Measurements from ENCODE around the gene KSR1. TPM values are rescaled to one million over a fixed set of nuclear protein-coding genes. Genes with fewer than 3 reads are reported as not detected.

Gene KSR1
- total RNA-seq, 1 donor from 2014 or later, result 59.6 TPM

- DNase-seq, result no peak
- no peak for ATAC-seq
- Histone ChIP-seq H3K27me3 (ENCODE audit: low read depth) (no peaks in the 10 kb centered on the region), H3K27ac (peak overlapping the region; percentile 10), H3K9me3 (no peaks in the 10 kb centered on the region), H3K4me1 (peaks cover 89% of the 10 kb centered on the region), H3K4me3 (no peak overlapping the region), H3K36me3 (no peaks in the 10 kb centered on the region)
- intact Hi-C loops (cut with DNase I), result no loop called here
- TF ChIP-seq, protein P1, sequence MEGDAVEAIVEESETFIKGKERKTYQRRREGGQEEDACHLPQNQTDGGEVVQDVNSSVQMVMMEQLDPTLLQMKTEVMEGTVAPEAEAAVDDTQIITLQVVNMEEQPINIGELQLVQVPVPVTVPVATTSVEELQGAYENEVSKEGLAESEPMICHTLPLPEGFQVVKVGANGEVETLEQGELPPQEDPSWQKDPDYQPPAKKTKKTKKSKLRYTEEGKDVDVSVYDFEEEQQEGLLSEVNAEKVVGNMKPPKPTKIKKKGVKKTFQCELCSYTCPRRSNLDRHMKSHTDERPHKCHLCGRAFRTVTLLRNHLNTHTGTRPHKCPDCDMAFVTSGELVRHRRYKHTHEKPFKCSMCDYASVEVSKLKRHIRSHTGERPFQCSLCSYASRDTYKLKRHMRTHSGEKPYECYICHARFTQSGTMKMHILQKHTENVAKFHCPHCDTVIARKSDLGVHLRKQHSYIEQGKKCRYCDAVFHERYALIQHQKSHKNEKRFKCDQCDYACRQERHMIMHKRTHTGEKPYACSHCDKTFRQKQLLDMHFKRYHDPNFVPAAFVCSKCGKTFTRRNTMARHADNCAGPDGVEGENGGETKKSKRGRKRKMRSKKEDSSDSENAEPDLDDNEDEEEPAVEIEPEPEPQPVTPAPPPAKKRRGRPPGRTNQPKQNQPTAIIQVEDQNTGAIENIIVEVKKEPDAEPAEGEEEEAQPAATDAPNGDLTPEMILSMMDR (IDR thresholded peaks at IDR 0.05), result no peak
Measured at GRCh38 chr17:27535178-27535928, 79.1 kb downstream of the KSR1 start.

GRCh38 chr17:27535975-27536374 is 79.7 kb downstream of the KSR1 start:
- Histone ChIP-seq H3K27me3 (ENCODE audit: low read depth) (no peaks in the 10 kb centered on the region), H3K27ac (peak overlapping the region; percentile 10), H3K4me3 (no peak overlapping the region), H3K4me1 (peaks cover 89% of the 10 kb centered on the region), H3K9me3 (no peaks in the 10 kb centered on the region), H3K36me3 (no peaks in the 10 kb centered on the region)
- DNase-seq (no peak), ATAC-seq (no peak)
- intact Hi-C loops (cut with DNase I), result no loop called here
- TF ChIP-seq, protein P1 (IDR thresholded peaks at IDR 0.05), result no peak

GRCh38 chr17:27536781-27537180 is 80.5 kb downstream of the KSR1 start:
- no peak for ATAC-seq
- TF ChIP-seq, protein P1 (IDR thresholded peaks at IDR 0.05), result no peak
- Histone ChIP-seq H3K4me1 (peaks cover 89% of the 10 kb centered on the region), H3K27me3 (ENCODE audit: low read depth) (no peaks in the 10 kb centered on the region), H3K36me3 (no peaks in the 10 kb centered on the region), H3K4me3 (no peak overlapping the region), H3K9me3 (no peaks in the 10 kb centered on the region), H3K27ac (no peak overlapping the region)
- intact Hi-C loops (cut with DNase I), result no loop called here
- DNase-seq, result no peak

DNA sequence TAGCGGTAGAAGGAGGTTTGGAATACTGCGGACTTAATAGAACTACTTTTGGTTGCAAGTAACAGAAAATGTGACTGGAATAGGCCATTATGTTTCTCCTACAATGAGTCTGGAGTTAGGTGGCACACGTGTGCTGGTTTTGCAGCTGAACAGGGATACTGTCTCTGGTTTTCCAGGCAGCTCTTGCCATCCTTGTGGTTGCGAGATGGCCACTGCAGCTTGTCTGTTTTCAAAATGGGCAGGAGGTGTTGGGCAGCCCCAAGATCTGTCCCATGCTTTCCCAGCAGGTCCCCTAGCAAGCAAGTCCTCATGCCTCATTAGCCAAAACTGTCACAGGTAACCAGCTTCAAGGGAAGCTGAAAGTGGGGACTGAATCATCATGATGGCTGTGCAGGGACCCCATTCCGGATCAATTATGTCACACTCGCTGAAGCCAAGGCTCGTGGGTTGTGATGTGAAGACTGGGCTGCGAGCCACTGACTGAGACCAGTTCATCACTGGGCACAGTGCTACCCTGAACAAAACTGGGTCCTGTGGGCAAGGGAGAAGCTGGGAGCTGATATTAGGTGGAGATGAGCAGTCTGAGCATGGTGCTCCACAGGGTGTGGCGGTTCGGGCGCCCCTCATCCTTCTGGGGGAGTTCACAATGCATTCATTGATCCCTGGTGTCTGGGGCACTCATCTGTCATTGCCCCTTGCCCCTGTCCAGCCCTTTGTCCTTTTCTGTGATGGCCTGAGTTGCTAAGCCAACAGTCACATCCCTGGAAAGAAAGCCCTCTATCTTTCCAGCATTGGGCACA is 82.1 kb downstream of the KSR1 start:
- H3K27ac ChIP-seq, result no peak overlapping the region
- DNase-seq (no peak), ATAC-seq (no peak)
- peaks cover 74% of the 10 kb centered on the region for H3K4me1 ChIP-seq
- no peaks in the 10 kb centered on the region for H3K9me3 ChIP-seq
- H3K27me3 ChIP-seq (ENCODE audit: low read depth), result no peaks in the 10 kb centered on the region
- TF ChIP-seq, protein P1 (IDR thresholded peaks at IDR 0.05), result no peak
- no peaks in the 10 kb centered on the region for H3K36me3 ChIP-seq
- intact Hi-C loops (cut with DNase I), result no loop called here
- no peak overlapping the region for H3K4me3 ChIP-seq

DNA sequence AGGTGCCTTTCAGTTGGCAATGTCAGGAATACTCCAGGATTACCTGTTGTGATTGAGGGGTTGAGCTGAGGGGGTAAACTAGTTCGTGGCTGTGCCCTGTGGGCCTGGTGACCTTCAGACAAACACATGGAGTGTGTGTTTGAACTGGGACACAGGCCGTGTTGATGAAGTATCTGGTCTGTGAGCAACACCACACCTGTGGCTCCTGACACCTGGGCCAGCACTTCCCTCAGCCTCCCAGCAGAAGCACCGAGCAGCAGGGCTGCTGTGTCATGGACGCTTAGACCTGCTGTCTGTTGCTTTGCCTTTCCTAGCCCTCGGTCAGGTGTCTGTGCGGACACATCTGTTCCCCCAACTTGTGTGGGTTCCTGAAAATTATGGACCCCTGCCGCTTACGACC is 82.9 kb downstream of the KSR1 start:
- H3K9me3 ChIP-seq, result no peaks in the 10 kb centered on the region
- TF ChIP-seq, protein P1 (IDR thresholded peaks at IDR 0.05), result no peak
- intact Hi-C loops (cut with DNase I), result no loop called here
- H3K36me3 ChIP-seq, result no peaks in the 10 kb centered on the region
- peaks cover 66% of the 10 kb centered on the region for H3K4me1 ChIP-seq
- no peak overlapping the region for H3K4me3 ChIP-seq
- DNase-seq, result no peak
- peak overlapping the region; percentile 84 for H3K27ac ChIP-seq
- H3K27me3 ChIP-seq (ENCODE audit: low read depth), result no peaks in the 10 kb centered on the region
- no peak for ATAC-seq
